HUES48 (cell line): ENCODE results near the gene CHEK2.
"Not testable (repeated sequence)": the region's sequence is repeated elsewhere in the genome, so short reads cannot be mapped to it uniquely, and the experiment has no call there.

Experiments
- H3K27ac ChIP-seq: one replicate; pipeline ENCODE4 v1.7.0; 2013; ENCODE audit warnings: low read depth, low read length, inconsistent platforms
- H3K27me3 ChIP-seq: 2 replicates; pipeline ENCODE4 v1.6.1; 2013; ENCODE audit warnings: mild to moderate bottlenecking, low read length; ENCODE audit not compliant: control insufficient read depth, insufficient read depth
- H3K36me3 ChIP-seq: 2 replicates; pipeline ENCODE4 v1.6.1; 2013; ENCODE audit warnings: low read length; ENCODE audit not compliant: control insufficient read depth, insufficient read depth
- H3K4me1 ChIP-seq: 2 replicates; pipeline ENCODE4 v1.6.1; 2013; ENCODE audit warnings: mild to moderate bottlenecking, low read length; ENCODE audit not compliant: control insufficient read depth, insufficient read depth
- H3K4me3 ChIP-seq: 2 replicates; pipeline ENCODE4 v1.5.1; 2013; ENCODE audit warnings: mild to moderate bottlenecking, low read depth, low read length
- H3K9ac ChIP-seq: 2 replicates; pipeline ENCODE4 v1.6.1; 2013; ENCODE audit warnings: mild to moderate bottlenecking, low read depth, low read length, moderate library complexity
- H3K9me3 ChIP-seq: 2 replicates; pipeline ENCODE4 v1.6.1; 2013; ENCODE audit warnings: low read length; ENCODE audit not compliant: control insufficient read depth, insufficient read depth

Gene CHEK2

GRCh38 chr22:28769394-28770085 lies 27.9 kb upstream of the CHEK2 start:
- Histone ChIP-seq H3K9ac (no peak overlapping the region), H3K4me1 (no peaks in the 10 kb centered on the region), H3K9me3 (no peaks in the 10 kb centered on the region), H3K4me3 (no peak overlapping the region), H3K36me3 (peaks cover 5% of the 10 kb centered on the region), H3K27me3 (no peaks in the 10 kb centered on the region), H3K27ac (no peak overlapping the region)

DNA sequence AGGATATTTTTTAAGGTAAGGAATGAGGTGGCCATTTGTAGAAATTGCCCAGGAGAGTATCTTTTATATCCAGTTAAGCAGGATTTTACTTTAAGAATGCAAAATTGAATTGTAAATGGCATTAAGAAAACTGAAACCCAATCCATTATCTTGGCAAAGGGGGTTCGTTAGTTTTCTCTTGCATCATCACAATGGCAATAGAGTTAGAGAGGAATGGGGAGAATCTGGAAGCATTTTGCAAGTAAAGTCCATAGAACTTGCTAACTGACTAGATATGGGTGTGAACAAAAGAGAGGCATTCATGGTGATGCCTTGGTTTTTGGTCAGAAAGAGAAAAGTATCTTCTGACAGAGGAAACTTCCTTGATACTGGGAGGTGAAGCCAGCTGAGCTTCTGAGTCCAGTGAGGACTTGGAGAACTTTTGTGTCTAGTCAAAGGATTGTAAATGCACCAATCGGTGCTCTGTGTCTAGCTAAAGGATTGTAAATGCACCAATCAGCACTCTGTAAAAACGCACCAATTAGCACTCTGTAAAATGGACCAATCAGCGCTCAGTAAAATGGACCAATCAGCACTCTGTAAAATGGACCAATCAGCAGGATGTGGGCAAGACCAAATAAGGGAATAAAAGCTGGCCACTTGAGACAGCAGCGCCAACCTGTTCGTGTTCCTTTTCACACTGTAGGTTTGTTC lies 27.2 kb upstream of the CHEK2 start:
- no peak overlapping the region for H3K27ac ChIP-seq
- H3K9ac ChIP-seq: no peak overlapping the region
- no peaks in the 10 kb centered on the region for H3K27me3 ChIP-seq
- no peaks in the 10 kb centered on the region for H3K36me3 ChIP-seq
- no peak overlapping the region for H3K4me3 ChIP-seq
- no peaks in the 10 kb centered on the region for H3K4me1 ChIP-seq
- no peaks in the 10 kb centered on the region for H3K9me3 ChIP-seq

GRCh38 chr22:28766628-28767027 lies 25.0 kb upstream of the CHEK2 start:
- H3K9ac ChIP-seq: no peak overlapping the region
- no peaks in the 10 kb centered on the region for H3K36me3 ChIP-seq
- no peak overlapping the region for H3K4me3 ChIP-seq
- no peaks in the 10 kb centered on the region for H3K27me3 ChIP-seq
- H3K27ac ChIP-seq: no peak overlapping the region
- H3K9me3 ChIP-seq: no peaks in the 10 kb centered on the region; the same call in 1 of the 2 replicates
- no peaks in the 10 kb centered on the region for H3K4me1 ChIP-seq

GRCh38 chr22:28762000-28762399 lies 20.4 kb upstream of the CHEK2 start:
- H3K9ac ChIP-seq, H3K4me3 ChIP-seq, H3K27ac ChIP-seq, H3K9me3 ChIP-seq, H3K36me3 ChIP-seq, H3K27me3 ChIP-seq: not testable (repeated sequence)
- peaks cover 15% of the 10 kb centered on the region for H3K4me1 ChIP-seq

DNA sequence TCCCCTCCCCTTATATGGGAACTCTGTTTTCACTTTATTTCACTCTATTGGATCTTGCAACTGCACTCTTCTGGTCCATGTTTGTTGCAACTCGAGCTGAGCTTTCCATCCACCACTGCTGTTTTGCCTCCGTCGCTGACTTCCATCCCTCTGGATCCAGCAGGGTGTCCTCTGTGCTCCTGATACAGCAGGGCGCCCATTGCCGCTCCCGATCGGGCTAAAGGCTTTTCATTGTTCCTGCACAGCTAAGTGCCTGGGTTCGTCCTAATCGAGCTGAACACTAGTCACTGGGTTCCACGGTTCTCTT lies 19.8 kb upstream of the CHEK2 start:
- Histone ChIP-seq H3K9ac (no peak overlapping the region), H3K4me3 (no peak overlapping the region), H3K4me1 (peaks cover 15% of the 10 kb centered on the region), H3K27ac (peak overlapping the region; percentile 55), H3K36me3 (no peaks in the 10 kb centered on the region), H3K27me3 (no peaks in the 10 kb centered on the region), H3K9me3 (peaks cover 5% of the 10 kb centered on the region; the same call in 1 of the 2 replicates)

GRCh38 chr22:28759861-28760560 lies 18.4 kb upstream of the CHEK2 start:
- Histone ChIP-seq H3K36me3 (no peaks in the 10 kb centered on the region), H3K9ac (peak overlapping the region; percentile 73), H3K27me3 (no peaks in the 10 kb centered on the region), H3K4me3 (peak overlapping the region; percentile 33), H3K27ac (peak overlapping the region; percentile 96), H3K9me3 (peaks cover 5% of the 10 kb centered on the region; the same call in 1 of the 2 replicates), H3K4me1 (peaks cover 15% of the 10 kb centered on the region)

- H3K9ac ChIP-seq, H3K9me3 ChIP-seq, H3K4me1 ChIP-seq, H3K4me3 ChIP-seq, H3K27ac ChIP-seq, H3K27me3 ChIP-seq: not testable (repeated sequence)
- peaks cover 21% of the 10 kb centered on the region for H3K36me3 ChIP-seq
These were observed 12.9 kb upstream of the CHEK2 start for GRCh38 chr22:28754512-28754911.

- H3K4me1 ChIP-seq: no peaks in the 10 kb centered on the region
- peaks cover 57% of the 10 kb centered on the region for H3K36me3 ChIP-seq
- H3K27ac ChIP-seq: no peak overlapping the region
- H3K9me3 ChIP-seq: no peaks in the 10 kb centered on the region
- H3K27me3 ChIP-seq: no peaks in the 10 kb centered on the region
- no peak overlapping the region for H3K9ac ChIP-seq
- H3K4me3 ChIP-seq: no peak overlapping the region
These were observed 8.9 kb upstream of the CHEK2 start for GRCh38 chr22:28750471-28750881.

DNA sequence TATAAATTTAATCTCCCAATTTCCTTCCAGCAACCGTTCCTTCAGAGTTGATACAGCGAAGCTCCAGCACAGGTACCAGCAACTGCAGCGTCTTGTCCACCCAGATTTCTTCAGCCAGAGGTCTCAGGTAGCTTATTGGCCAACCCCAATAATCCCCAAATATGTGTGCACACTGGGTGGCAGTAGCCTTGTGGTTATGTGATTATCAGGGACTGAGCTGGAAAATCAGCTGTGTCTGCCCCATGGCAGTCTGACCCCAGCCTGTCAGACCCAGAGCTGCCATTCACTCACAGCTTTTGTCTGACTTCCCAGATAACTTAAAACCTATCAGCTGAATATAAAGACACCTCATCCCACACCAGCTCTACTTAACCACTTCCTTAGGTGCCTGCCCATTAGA lies 2.2 kb upstream of the CHEK2 start:
- H3K36me3 ChIP-seq: peaks cover 48% of the 10 kb centered on the region
- H3K4me3 ChIP-seq: no peak overlapping the region
- H3K27me3 ChIP-seq: no peaks in the 10 kb centered on the region
- H3K9me3 ChIP-seq: no peaks in the 10 kb centered on the region
- H3K27ac ChIP-seq: no peak overlapping the region
- H3K9ac ChIP-seq: no peak overlapping the region
- H3K4me1 ChIP-seq: peaks cover 8% of the 10 kb centered on the region; the same call in 1 of the 2 replicates

DNA sequence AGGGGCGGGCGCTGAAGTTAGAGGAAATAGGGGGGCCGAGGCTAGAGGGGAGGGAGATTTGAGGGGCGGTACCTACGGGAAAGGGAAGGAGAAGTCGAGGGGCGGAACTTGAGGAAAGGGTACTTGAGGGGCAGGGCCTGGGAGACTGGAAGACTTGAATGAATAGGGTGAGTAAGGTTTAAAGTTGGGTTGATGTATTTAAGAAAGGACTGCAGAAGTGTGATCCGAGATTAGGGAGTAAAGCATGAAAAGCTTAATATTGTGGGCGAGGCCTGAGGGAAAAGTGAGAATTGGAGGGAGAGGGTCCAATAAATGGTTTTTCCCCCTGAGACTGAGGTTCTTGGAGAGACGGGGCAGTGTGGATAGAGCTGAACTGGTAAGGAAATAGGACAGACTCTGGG lies 942 bp upstream of the CHEK2 start:
- Histone ChIP-seq H3K36me3 (peaks cover 39% of the 10 kb centered on the region), H3K4me1 (peaks cover 9% of the 10 kb centered on the region), H3K9ac (peak overlapping the region; percentile 29; the same call in 1 of the 2 replicates), H3K4me3 (peak overlapping the region; percentile 96), H3K27ac (peak overlapping the region; percentile 98), H3K27me3 (no peaks in the 10 kb centered on the region), H3K9me3 (no peaks in the 10 kb centered on the region)

DNA sequence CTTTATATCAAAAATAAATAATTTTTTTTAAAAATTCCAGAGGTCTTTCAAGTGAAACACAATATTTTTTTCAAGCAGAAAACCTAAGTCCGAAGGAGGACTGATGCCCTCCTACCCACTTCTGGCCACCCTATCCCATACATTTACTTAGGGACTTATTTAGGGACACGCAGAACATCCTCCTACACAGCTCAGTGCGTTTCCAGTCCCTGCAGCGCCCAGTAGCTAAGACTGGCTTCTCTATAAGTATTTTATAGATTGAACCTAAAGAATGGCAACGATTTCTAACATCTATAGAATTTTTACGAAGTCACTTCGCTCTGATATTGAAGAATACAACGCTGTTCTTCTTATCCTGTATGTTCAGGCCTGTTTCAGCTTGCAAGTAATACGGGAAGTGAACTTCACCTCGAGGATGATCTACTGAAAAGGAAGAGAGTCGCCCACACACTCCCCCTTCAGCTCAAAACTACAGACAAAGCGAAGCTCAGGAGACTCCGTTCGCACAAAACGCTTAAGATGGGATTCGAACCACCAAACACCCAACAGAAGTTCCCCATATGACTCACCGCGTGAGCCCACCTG lies 328 bp downstream of the CHEK2 start:
- no peaks in the 10 kb centered on the region for H3K27me3 ChIP-seq
- H3K36me3 ChIP-seq: peaks cover 26% of the 10 kb centered on the region
- no peaks in the 10 kb centered on the region for H3K9me3 ChIP-seq
- H3K9ac ChIP-seq: peak overlapping the region; percentile 71
- H3K27ac ChIP-seq: peak overlapping the region; percentile 98
- H3K4me3 ChIP-seq: peak overlapping the region; percentile 96
- H3K4me1 ChIP-seq: peaks cover 19% of the 10 kb centered on the region
